Measurements from ENCODE around the gene OR4K5. TPM values are rescaled to one million over a fixed set of nuclear protein-coding genes. Genes with fewer than 3 reads are reported as not detected.

OR4K5 gene, protein sequence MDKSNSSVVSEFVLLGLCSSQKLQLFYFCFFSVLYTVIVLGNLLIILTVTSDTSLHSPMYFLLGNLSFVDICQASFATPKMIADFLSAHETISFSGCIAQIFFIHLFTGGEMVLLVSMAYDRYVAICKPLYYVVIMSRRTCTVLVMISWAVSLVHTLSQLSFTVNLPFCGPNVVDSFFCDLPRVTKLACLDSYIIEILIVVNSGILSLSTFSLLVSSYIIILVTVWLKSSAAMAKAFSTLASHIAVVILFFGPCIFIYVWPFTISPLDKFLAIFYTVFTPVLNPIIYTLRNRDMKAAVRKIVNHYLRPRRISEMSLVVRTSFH
- not detected for total RNA-seq

DNA sequence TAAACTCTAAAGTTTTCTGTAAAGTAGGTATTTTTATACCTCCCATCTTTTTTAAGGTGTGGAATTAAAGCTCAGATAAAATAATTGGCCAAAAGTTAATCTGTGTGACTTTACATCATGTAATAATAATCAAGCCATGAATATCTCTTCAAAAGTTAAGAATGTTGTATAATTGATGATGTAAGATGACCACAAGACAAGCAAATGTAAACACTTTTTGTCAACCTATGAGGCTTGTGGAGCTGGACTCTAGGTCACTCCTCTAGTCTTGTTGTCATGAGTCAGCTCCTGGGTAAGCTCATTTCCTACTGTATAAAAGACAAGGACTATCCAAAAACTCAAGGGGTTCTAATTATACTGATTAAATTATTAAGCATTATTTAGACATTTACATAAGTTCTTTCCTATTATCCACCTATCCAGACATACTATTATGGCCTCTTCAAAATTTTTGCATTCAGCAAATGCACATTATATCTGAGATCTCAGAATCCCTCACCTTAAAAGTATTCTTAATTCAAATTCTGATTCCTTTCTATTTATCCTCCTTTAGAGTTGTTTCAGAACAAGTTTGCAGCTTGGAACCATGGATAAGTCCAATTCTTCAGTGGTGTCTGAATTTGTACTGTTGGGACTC is at the start of gene OR4K5:
Gene OR4K5 (plus strand): TSS at position 587 of the 637 bp plus-strand sequence. CDS start 0 bp downstream, at position 587.
- ChIA-PET POLR2A (no interaction called here), CTCF (no interaction called here)
- Mint-ChIP-seq H3K4me3 (no peak within 1 kb of the TSS), H3K4me1 (ENCODE audit: low read depth) (no peaks in the 10 kb centered on the region), H3K27ac (no peak within 1 kb of the TSS), H3K9me3 (ENCODE audit: insufficient read depth) (no peaks in the 10 kb centered on the region), H3K36me3 (ENCODE audit: low read depth) (no peaks in the 10 kb centered on the region), H3K27me3 (ENCODE audit: low read depth) (no peaks in the 10 kb centered on the region)
- ATAC-seq (no peak), DNase-seq (no peak)

DNA sequence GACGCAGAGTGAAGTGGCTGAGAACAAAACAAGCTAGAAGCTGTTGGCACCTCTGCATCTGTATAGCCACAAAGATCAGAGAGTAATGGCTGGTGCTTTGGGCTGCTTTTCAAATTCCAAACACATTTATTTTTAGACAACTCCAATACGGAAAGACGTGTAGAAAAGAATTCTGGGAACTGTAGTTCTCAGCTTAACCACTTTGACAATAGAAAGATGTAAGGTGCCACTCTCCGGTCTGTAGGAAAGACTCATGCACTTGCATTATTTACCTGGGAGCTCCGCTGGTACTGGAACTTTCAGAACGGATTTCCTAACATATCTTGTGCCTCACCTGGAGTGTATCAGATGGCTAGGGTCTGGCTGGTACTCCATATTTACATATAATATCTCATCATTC is 47.2 kb upstream of the OR4K5 start:
- Mint-ChIP-seq H3K4me1 (ENCODE audit: low read depth) (no peaks in the 10 kb centered on the region), H3K27me3 (ENCODE audit: low read depth) (no peaks in the 10 kb centered on the region), H3K4me3 (no peak overlapping the region), H3K36me3 (ENCODE audit: low read depth) (no peaks in the 10 kb centered on the region), H3K27ac (no peak overlapping the region), H3K9me3 (ENCODE audit: insufficient read depth) (no peaks in the 10 kb centered on the region)
- ATAC-seq = no peak
- CTCF ChIA-PET = no interaction called here
- POLR2A ChIA-PET = no interaction called here
- DNase-seq = no peak

DNA sequence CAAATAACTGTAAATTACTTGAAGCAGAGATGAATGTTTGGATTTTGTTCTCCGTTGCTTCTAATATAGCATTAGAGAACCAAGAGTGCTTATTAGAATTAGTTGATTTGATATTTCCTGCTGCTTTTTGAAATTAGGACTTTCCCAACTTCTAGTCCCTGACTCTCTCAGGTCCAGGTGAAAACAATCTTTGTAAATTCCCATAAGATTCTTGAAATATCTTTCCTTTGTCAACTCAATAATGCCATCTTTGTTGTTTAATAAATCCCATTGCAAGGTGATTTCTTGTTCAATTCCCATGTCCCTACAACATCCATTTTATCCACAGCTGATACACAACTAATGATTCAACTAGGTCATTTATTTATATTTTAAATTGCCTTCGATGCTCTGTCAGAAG is 45.6 kb upstream of the OR4K5 start, which contains the start of gene OR4K2:
Gene OR4K2 (plus strand): TSS at position 301 of the 400 bp plus-strand sequence. CDS start 1,126 bp downstream, outside the sequence.
- no peaks in the 10 kb centered on the region for H3K36me3 Mint-ChIP-seq (ENCODE audit: low read depth)
- no peaks in the 10 kb centered on the region for H3K4me1 Mint-ChIP-seq (ENCODE audit: low read depth)
- DNase-seq (no peak), ATAC-seq (no peak)
- no peaks in the 10 kb centered on the region for H3K27me3 Mint-ChIP-seq (ENCODE audit: low read depth)
- ChIA-PET POLR2A (no interaction called here), CTCF (no interaction called here)
- H3K4me3 Mint-ChIP-seq = no peak within 1 kb of the TSS
- no peak within 1 kb of the TSS for H3K27ac Mint-ChIP-seq
- H3K9me3 Mint-ChIP-seq (ENCODE audit: insufficient read depth) = no peaks in the 10 kb centered on the region

DNA sequence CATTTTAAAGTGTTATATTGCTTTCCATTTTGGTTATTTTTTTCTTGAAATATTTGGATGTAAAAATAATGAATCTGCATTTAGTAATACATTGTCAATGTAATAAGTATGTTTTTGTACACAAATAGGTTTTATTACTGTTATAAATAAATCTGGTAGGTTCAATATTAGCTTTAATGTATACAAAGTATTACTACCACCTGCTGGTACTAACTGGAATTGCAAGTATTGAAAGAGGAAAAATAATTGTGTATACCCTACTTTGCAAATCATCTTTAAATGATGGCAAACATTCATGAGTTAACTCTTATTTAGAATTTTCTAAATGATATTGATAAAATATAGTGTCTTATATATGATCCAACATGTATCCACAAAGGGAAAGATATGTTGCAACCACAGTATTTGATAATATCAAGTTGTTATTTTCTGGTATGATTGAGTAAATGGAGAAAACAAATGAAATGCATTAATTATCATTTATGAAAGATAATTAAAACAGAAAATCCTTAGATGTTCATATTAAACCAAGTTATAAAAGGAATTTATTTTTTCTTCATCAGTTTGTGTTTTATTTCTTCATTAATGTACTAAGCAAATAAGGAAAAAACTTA is 42.3 kb upstream of the OR4K5 start:
- DNase-seq (no peak), ATAC-seq (no peak)
- Mint-ChIP-seq H3K4me1 (ENCODE audit: low read depth) (no peaks in the 10 kb centered on the region), H3K9me3 (ENCODE audit: insufficient read depth) (no peaks in the 10 kb centered on the region), H3K27me3 (ENCODE audit: low read depth) (no peaks in the 10 kb centered on the region), H3K27ac (no peak overlapping the region), H3K36me3 (ENCODE audit: low read depth) (no peaks in the 10 kb centered on the region), H3K4me3 (no peak overlapping the region)
- POLR2A ChIA-PET = no interaction called here
- CTCF ChIA-PET = no interaction called here

DNA sequence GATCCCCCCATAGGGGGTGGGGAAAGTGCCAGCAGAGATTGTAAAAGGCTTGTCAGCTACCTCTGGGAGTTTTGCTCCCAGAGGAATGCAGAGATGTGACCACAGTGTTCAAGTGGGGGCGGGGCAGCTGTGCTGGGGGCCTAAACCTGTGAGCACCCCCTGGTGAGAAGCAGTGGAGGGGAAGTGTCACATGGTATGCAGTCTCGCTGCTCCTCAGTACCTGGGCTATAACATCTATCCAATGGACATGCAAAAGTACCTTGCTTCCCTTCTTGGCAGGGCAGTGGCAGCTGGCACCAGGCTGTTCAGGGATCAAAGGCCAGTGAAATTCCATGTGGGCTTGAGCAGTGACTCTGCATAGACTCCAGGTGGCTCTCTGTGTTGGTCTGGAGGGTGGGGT is 25.1 kb upstream of the OR4K5 start:
- DNase-seq (no peak), ATAC-seq (no peak)
- no peak overlapping the region for H3K27ac Mint-ChIP-seq
- no peak overlapping the region for H3K4me3 Mint-ChIP-seq
- H3K27me3 Mint-ChIP-seq (ENCODE audit: low read depth) = no peaks in the 10 kb centered on the region
- ChIA-PET POLR2A (no interaction called here), CTCF (no interaction called here)
- peaks cover 35% of the 10 kb centered on the region for H3K9me3 Mint-ChIP-seq (ENCODE audit: insufficient read depth)
- no peaks in the 10 kb centered on the region for H3K36me3 Mint-ChIP-seq (ENCODE audit: low read depth)
- H3K4me1 Mint-ChIP-seq (ENCODE audit: low read depth) = no peaks in the 10 kb centered on the region

DNA sequence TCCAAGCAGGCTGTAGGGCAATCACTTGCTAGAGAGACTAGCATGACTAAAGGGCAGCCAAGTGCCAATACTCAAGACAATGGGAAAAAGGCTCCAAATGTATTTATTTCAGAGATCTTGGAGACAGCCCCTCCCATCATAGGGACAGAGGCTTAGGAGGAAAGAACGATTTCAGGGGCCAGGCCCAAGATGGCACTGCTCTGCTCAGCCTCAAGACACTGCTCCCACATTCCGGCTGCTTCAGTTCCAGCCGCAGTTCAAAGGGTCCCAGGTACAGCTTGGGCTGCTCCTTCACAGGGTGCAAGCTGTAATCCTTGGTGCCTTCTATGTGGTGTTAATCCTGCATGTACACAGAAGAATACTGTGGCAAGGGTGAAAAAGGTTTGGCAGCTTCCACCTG is 19.4 kb upstream of the OR4K5 start:
- H3K9me3 Mint-ChIP-seq (ENCODE audit: insufficient read depth) = peaks cover 23% of the 10 kb centered on the region
- H3K27me3 Mint-ChIP-seq (ENCODE audit: low read depth) = no peaks in the 10 kb centered on the region
- no peak overlapping the region for H3K27ac Mint-ChIP-seq
- POLR2A ChIA-PET = no interaction called here
- no peaks in the 10 kb centered on the region for H3K4me1 Mint-ChIP-seq (ENCODE audit: low read depth)
- H3K36me3 Mint-ChIP-seq (ENCODE audit: low read depth) = no peaks in the 10 kb centered on the region
- DNase-seq = no peak
- no peak overlapping the region for H3K4me3 Mint-ChIP-seq
- CTCF ChIA-PET = no interaction called here
- no peak for ATAC-seq

DNA sequence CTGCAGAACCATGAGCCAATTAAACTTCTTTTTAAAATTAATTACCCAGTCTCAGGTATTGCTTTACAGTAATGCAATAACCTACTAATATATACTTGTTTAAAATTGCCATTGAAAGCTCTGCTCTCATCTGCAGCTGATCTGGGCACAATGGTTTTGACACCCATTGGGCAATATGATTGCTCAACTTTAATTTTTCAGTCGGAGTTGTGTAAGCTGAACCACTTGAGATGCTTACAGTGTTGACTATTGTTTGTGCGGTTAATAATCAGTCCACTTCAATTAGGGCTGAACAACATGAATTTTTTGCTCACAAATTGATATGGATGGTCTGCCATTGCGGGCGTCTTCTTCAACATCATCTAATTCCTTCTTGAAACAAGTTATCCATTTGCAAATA is 18.0 kb upstream of the OR4K5 start:
- CTCF ChIA-PET = no interaction called here
- POLR2A ChIA-PET = no interaction called here
- Mint-ChIP-seq H3K4me1 (ENCODE audit: low read depth) (no peaks in the 10 kb centered on the region), H3K36me3 (ENCODE audit: low read depth) (no peaks in the 10 kb centered on the region), H3K4me3 (no peak overlapping the region), H3K27me3 (ENCODE audit: low read depth) (no peaks in the 10 kb centered on the region), H3K27ac (no peak overlapping the region), H3K9me3 (ENCODE audit: insufficient read depth) (peaks cover 10% of the 10 kb centered on the region)
- ATAC-seq (no peak), DNase-seq (no peak)

DNA sequence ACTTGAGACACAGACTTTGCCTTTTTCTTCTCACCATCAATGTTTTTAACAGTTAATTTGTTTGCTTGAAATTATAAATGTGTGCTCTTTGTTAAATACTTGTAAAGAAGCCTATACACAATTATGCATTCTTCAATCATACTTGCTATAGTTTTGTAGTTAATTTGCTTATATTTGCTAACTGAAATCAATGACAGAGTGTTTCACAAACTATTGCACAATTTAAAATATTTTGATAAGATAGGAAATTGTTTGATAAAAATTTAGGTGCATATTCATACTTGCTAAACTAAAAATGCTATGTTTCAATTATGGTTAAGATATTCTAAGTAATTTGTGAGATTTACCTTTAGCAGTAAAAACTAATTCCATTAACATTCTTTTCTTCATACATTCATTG is 13.7 kb upstream of the OR4K5 start:
- Mint-ChIP-seq H3K36me3 (ENCODE audit: low read depth) (no peaks in the 10 kb centered on the region), H3K27ac (no peak overlapping the region), H3K9me3 (ENCODE audit: insufficient read depth) (peaks cover 9% of the 10 kb centered on the region), H3K4me3 (no peak overlapping the region), H3K4me1 (ENCODE audit: low read depth) (no peaks in the 10 kb centered on the region), H3K27me3 (ENCODE audit: low read depth) (no peaks in the 10 kb centered on the region)
- ChIA-PET POLR2A (no interaction called here), CTCF (no interaction called here)
- ATAC-seq (no peak), DNase-seq (no peak)

DNA sequence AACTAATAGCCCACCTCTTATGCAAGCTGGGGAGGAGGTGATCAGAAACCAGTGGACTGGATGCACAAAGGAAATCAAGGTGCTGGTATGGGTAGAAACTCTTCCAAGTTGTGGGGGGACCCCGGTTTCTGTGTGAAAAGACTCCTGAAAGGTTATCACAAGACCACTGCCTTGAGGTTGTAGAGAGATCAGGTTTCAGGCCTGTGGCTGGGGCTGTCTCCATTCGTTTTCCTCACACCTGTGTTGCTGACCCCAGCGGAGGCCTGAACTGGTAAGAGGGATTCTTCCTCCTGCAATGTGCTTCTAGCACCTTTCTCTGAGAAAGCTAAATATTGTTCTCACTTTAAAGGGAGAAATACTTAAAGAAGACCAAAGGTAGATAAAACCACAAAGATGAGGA is 9.3 kb upstream of the OR4K5 start:
- CTCF ChIA-PET = no interaction called here
- DNase-seq = no peak
- H3K9me3 Mint-ChIP-seq (ENCODE audit: insufficient read depth) = peaks cover 8% of the 10 kb centered on the region
- H3K27me3 Mint-ChIP-seq (ENCODE audit: low read depth) = no peaks in the 10 kb centered on the region
- H3K27ac Mint-ChIP-seq = no peak overlapping the region
- ATAC-seq = no peak
- no peaks in the 10 kb centered on the region for H3K4me1 Mint-ChIP-seq (ENCODE audit: low read depth)
- H3K36me3 Mint-ChIP-seq (ENCODE audit: low read depth) = no peaks in the 10 kb centered on the region
- POLR2A ChIA-PET = no interaction called here
- H3K4me3 Mint-ChIP-seq = no peak overlapping the region

DNA sequence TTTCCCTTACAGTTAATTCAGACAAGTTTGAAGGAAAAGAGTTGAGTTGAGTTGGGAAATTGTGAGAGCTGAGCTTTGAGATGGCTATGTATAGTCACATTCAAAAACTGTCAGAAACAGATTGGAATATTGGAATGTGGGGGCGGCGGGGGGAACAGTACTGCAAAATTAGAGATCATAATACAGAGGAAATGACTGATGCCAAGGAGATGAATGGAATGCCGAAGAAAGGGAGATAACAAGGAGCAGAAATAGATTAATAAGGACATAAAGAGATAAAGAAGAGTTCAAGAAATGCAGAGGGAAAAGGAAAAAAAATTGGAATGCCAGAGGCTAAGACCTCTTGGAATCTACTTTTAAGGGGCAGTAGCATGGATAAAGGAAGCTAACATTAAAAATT is 3.2 kb upstream of the OR4K5 start:
- ChIA-PET CTCF (no interaction called here), POLR2A (no interaction called here)
- no peaks in the 10 kb centered on the region for H3K9me3 Mint-ChIP-seq (ENCODE audit: insufficient read depth)
- DNase-seq (no peak), ATAC-seq (no peak)
- H3K36me3 Mint-ChIP-seq (ENCODE audit: low read depth) = no peaks in the 10 kb centered on the region
- no peak overlapping the region for H3K27ac Mint-ChIP-seq
- H3K4me1 Mint-ChIP-seq (ENCODE audit: low read depth) = no peaks in the 10 kb centered on the region
- H3K4me3 Mint-ChIP-seq = no peak overlapping the region
- H3K27me3 Mint-ChIP-seq (ENCODE audit: low read depth) = no peaks in the 10 kb centered on the region

DNA sequence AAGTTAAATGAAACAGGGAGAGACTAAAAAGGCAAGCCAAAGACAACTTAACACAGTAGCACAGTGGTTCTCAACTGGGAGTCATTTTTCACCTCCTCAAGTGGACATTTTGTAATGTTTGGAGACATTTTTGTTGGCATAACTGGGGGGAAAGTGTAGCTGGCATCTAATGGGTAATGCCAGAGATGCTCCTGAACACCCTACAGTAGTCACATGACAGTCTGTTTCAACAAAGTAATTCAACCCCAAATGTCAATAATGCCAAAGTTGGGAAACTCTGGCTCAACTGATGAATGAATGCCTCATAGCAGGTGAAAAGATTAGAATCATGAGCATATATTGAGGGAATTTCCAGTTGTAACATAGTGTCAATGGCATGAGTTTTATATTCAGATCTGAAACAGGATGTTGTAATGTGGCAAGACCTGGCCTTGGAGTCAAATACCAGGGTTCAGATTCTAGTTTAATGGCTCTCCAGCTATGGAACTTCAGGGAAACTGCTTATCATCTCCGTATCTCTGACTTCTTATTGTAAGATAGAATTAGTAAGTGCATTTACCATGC is 2.4 kb upstream of the OR4K5 start:
- ChIA-PET POLR2A (no interaction called here), CTCF (no interaction called here)
- no peak overlapping the region for H3K4me3 Mint-ChIP-seq
- H3K9me3 Mint-ChIP-seq (ENCODE audit: insufficient read depth) = no peaks in the 10 kb centered on the region
- no peaks in the 10 kb centered on the region for H3K36me3 Mint-ChIP-seq (ENCODE audit: low read depth)
- H3K27ac Mint-ChIP-seq = no peak overlapping the region
- H3K27me3 Mint-ChIP-seq (ENCODE audit: low read depth) = no peaks in the 10 kb centered on the region
- ATAC-seq (no peak), DNase-seq (no peak)
- H3K4me1 Mint-ChIP-seq (ENCODE audit: low read depth) = no peaks in the 10 kb centered on the region

DNA sequence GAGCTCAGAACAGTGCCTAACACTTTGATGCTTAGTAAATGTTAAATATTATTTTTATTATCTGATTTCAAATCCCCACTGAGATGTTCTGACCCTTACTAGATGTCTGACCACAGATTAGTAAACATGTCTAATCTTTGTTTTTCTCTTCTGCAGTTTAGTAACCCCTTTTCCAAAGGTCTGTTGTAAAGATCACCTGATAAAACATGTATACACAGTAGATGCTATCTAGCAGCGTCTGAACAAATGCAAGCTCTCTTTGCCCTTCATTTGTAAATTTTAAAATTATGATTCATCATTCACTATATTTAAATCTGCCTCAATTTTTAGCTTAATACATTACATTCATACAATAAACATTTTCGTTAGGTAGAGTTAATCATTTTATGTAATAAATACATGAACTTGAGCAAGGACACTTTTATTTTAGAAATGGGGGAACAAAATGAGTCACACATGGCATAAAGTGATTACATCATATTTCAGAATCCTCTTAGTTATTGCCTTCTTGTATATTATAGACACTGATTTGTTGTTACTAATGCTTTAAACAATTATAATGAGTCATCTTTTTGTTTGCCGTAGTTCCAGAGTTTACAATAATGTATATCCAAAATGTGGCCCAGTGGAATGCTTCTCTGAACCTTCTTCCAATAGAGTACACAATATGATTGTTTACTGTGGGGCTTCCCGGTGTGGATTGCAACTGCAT is 1.7 kb upstream of the OR4K5 start:
- no peaks in the 10 kb centered on the region for H3K4me1 Mint-ChIP-seq (ENCODE audit: low read depth)
- no peak overlapping the region for H3K4me3 Mint-ChIP-seq
- no peak overlapping the region for H3K27ac Mint-ChIP-seq
- H3K9me3 Mint-ChIP-seq (ENCODE audit: insufficient read depth) = no peaks in the 10 kb centered on the region
- DNase-seq (no peak), ATAC-seq (no peak)
- no peaks in the 10 kb centered on the region for H3K36me3 Mint-ChIP-seq (ENCODE audit: low read depth)
- no peaks in the 10 kb centered on the region for H3K27me3 Mint-ChIP-seq (ENCODE audit: low read depth)
- ChIA-PET POLR2A (no interaction called here), CTCF (no interaction called here)
